Measurements from ENCODE around the gene ZNF689. TPM values are rescaled to one million over a fixed set of nuclear protein-coding genes. Genes with fewer than 3 reads are reported as not detected.

Gene ZNF689
- total and polyA plus RNA-seq, 7 donors, result 3.6 to 10.3 (median 7.9) TPM

DNA sequence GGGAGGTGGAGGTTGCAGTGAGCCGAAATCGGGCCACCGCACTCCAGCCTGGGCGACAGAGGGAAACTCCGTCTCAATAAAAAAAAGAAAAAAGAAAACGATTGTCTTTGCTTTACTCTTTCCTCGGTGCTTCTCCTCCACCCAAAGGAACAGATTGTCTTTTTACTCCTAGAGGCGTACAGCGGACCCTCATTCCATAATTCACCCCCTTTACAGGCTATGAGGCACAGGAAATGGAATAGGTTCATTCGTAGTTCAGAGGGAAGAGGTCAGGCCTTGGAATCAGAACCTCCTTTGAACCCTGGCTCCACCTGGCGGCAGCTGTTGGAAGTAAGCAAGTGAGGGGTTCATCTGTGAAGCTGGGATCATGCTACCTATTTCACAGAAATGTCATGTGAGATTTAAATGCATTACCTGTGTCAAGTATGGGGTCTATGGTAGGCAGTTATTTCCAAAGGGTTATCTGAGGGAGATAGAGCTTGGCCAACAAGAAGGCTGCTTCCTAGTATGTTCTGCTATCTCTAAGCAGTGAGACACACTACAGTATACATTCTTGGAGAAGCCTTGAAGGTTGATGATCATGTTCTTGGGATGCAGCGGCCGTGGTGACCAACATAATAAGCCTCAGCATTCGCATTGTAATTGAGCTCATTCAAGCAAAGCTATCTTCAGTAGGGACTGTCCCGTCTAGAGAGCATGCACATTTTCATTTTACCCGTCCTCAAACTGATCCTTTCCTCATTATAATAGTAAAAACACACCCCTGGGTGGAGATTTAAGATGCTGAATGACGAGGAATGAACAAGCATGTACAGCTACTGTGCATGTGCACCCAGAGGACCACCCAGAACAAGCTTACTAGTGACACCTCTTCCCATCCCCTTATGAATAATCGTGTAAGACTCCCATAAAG lies 18.7 kb upstream of the ZNF689 start:
- H3K9me3 ChIP-seq, result no peaks in the 10 kb centered on the region
- peaks cover 0 to 6% (median 4%) of the 10 kb centered on the region in 4 donors for H3K4me1 ChIP-seq
- DNase-seq, result peak; percentile 91
- peak; percentile 75 to 94 (median 86) for TF ChIP-seq CTCF (IDR thresholded peaks at IDR 0.05)
- no peak for TF ChIP-seq POLR2A (IDR thresholded peaks at IDR 0.05)
- TF ChIP-seq EP300 (IDR thresholded peaks at IDR 0.05), result no peak
- TF ChIP-seq POLR2AphosphoS5 (IDR thresholded peaks at IDR 0.05), result no peak
- peak overlapping the region in 2 of 4 donors; percentile 13 to 26 for H3K4me3 ChIP-seq
- intact Hi-C loops (cut with DNase I), result loop anchor here (2.0 to 5.0 kb wide), 2 partner anchors 44 to 197 kb away; partner anchors contain the start of genes DCTPP1 and ZNF785
- H3K36me3 ChIP-seq, result no peaks in the 10 kb centered on the region
- no peaks in the 10 kb centered on the region for H3K27me3 ChIP-seq
- 34 to 36% methylated on average over 18 of the region's 18 CpGs for WGBS, 2 donors
- peak overlapping the region; percentile 28 to 64 (median 54) for H3K27ac ChIP-seq

- Histone ChIP-seq H3K4me3 (no peak overlapping the region), H3K4me1 (no peaks in the 10 kb centered on the region)
- 92 to 93% methylated on average over 9 of the region's 9 CpGs for WGBS, 2 donors
These were observed 16.0 kb upstream of the ZNF689 start for GRCh38 chr16:30626236-30626635.

GRCh38 chr16:30623536-30624283 lies 13.5 kb upstream of the ZNF689 start:
- Histone ChIP-seq H3K9me3 (no peaks in the 10 kb centered on the region), H3K27me3 (no peaks in the 10 kb centered on the region), H3K36me3 (no peaks in the 10 kb centered on the region), H3K27ac (no peak overlapping the region), H3K4me1 (no peaks in the 10 kb centered on the region), H3K4me3 (no peak overlapping the region)
- no peak for DNase-seq
- 79 to 87% methylated on average over 11 of the region's 11 CpGs for WGBS, 2 donors
- intact Hi-C loops (cut with DNase I), result no loop called here
- no peak for TF ChIP-seq CTCF (IDR thresholded peaks at IDR 0.05)
- no peak for TF ChIP-seq EP300 (IDR thresholded peaks at IDR 0.05)

More at GRCh38 chr16:30626236-30626635, 16.0 kb upstream of the ZNF689 start:
- TF ChIP-seq EP300 (IDR thresholded peaks at IDR 0.05) (no peak), POLR2A (IDR thresholded peaks at IDR 0.05) (no peak), POLR2AphosphoS5 (IDR thresholded peaks at IDR 0.05) (no peak), CTCF (IDR thresholded peaks at IDR 0.05) (no peak)
- Histone ChIP-seq H3K27me3 (no peaks in the 10 kb centered on the region), H3K27ac (no peak overlapping the region), H3K9me3 (no peaks in the 10 kb centered on the region), H3K36me3 (no peaks in the 10 kb centered on the region)
- intact Hi-C loops (cut with DNase I), result loop anchor here (5.0 kb wide), 1 partner anchor 194 kb away; the partner anchor contains the start of gene DCTPP1
- no peak for DNase-seq

GRCh38 chr16:30622455-30623032 lies 12.4 kb upstream of the ZNF689 start:
- H3K27ac ChIP-seq, result no peak overlapping the region
- no peaks in the 10 kb centered on the region for H3K4me1 ChIP-seq
- no peaks in the 10 kb centered on the region for H3K27me3 ChIP-seq
- no peaks in the 10 kb centered on the region for H3K9me3 ChIP-seq
- no peaks in the 10 kb centered on the region for H3K36me3 ChIP-seq
- H3K4me3 ChIP-seq, result no peak overlapping the region
- no peak for TF ChIP-seq POLR2AphosphoS5 (IDR thresholded peaks at IDR 0.05)
- no peak for TF ChIP-seq POLR2A (IDR thresholded peaks at IDR 0.05)
- no peak for TF ChIP-seq EP300 (IDR thresholded peaks at IDR 0.05)
- no peak for TF ChIP-seq CTCF (IDR thresholded peaks at IDR 0.05)
- 60 to 68% methylated on average over 10 of the region's 10 CpGs for WGBS, 2 donors
- no peak for DNase-seq
- intact Hi-C loops (cut with DNase I), result no loop called here

All from sigmoid colon (tissue), 7 donors.